Keratinocyte (primary cell): Measurements from ENCODE around the gene C9orf153.

Experiments
- EZH2 ChIP-seq: IDR thresholded peaks from one replicate; pipeline ENCODE4 v1.6.1; 2012; ENCODE audit warnings: inconsistent platforms, mild to moderate bottlenecking, low read length, moderate library complexity
- TF ChIP-seq, protein P1 (sequence below), 3 experiments: IDR thresholded peaks in 1 of 3; conservative IDR thresholded peaks in 1 of 3; optimal IDR thresholded peaks in 1 of 3; 2 replicates in 2 of 3; 3 replicates in 1 of 3; pipeline versions ENCODE3 to v1.5.1; 2011; ENCODE audit warnings: low read length in 3 of 3, mild to moderate bottlenecking in 3 of 3, moderate library complexity in 2 of 3, control low read depth in 1 of 3, inconsistent platforms in 1 of 3; ENCODE audit not compliant: insufficient read depth in 2 of 3; ENCODE audit errors: extremely low read depth in 1 of 3

- TF ChIP-seq, protein P1, sequence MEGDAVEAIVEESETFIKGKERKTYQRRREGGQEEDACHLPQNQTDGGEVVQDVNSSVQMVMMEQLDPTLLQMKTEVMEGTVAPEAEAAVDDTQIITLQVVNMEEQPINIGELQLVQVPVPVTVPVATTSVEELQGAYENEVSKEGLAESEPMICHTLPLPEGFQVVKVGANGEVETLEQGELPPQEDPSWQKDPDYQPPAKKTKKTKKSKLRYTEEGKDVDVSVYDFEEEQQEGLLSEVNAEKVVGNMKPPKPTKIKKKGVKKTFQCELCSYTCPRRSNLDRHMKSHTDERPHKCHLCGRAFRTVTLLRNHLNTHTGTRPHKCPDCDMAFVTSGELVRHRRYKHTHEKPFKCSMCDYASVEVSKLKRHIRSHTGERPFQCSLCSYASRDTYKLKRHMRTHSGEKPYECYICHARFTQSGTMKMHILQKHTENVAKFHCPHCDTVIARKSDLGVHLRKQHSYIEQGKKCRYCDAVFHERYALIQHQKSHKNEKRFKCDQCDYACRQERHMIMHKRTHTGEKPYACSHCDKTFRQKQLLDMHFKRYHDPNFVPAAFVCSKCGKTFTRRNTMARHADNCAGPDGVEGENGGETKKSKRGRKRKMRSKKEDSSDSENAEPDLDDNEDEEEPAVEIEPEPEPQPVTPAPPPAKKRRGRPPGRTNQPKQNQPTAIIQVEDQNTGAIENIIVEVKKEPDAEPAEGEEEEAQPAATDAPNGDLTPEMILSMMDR (optimal IDR thresholded peaks at IDR 0.05 in 1 of 3, IDR thresholded peaks at IDR 0.05 in 1 of 3, conservative IDR thresholded peaks at IDR 0.05 in 1 of 3; ENCODE audit: extremely low read depth in 1 of 3, insufficient read depth in 2 of 3, low read length in 3 of 3): no peak
- TF ChIP-seq EZH2: no peak
These were observed 83.6 kb downstream of the C9orf153 start for GRCh38 chr9:86175743-86176456.
